DMS 273 (cell line): Measurements from ENCODE around the gene RSRP1.

Experiments
- DNase-seq: peaks from one replicate; lab custom pipeline; 2025; ENCODE audit not compliant: unreplicated experiment; lab: John Stamatoyannopoulos, UW

Gene RSRP1

GRCh38 chr1:25219661-25220251, 27.5 kb downstream of the RSRP1 start:
- DNase-seq: no peak

- DNase-seq: no peak
These were observed 29.5 kb downstream of the RSRP1 start for GRCh38 chr1:25217598-25218232.

- no peak for DNase-seq
These were observed 30.2 kb downstream of the RSRP1 start for GRCh38 chr1:25217015-25217414.

GRCh38 chr1:25216123-25216522, 31.1 kb downstream of the RSRP1 start:
- DNase-seq: no peak

GRCh38 chr1:25212725-25213124, 34.5 kb downstream of the RSRP1 start:
- no peak for DNase-seq

- no peak for DNase-seq
These were observed 36.5 kb downstream of the RSRP1 start for GRCh38 chr1:25210728-25211127.

- DNase-seq: no peak
These were observed 37.7 kb downstream of the RSRP1 start for GRCh38 chr1:25209516-25209915.

GRCh38 chr1:25208561-25209222, 38.6 kb downstream of the RSRP1 start:
- no peak for DNase-seq

- DNase-seq: no peak
These were observed 39.2 kb downstream of the RSRP1 start for GRCh38 chr1:25208092-25208491.

GRCh38 chr1:25206201-25206600, 41.1 kb downstream of the RSRP1 start:
- DNase-seq: no peak

GRCh38 chr1:25205786-25206185, 41.5 kb downstream of the RSRP1 start:
- no peak for DNase-seq

- peak; percentile 80 for DNase-seq
These were observed 42.3 kb downstream of the RSRP1 start for GRCh38 chr1:25204797-25205480.

GRCh38 chr1:25201006-25201405, 46.2 kb downstream of the RSRP1 start:
- DNase-seq: no peak

GRCh38 chr1:25199819-25200620, 47.2 kb downstream of the RSRP1 start:
- peak; percentile 48 for DNase-seq

GRCh38 chr1:25198663-25199252, 48.5 kb downstream of the RSRP1 start:
- DNase-seq: no peak

GRCh38 chr1:25197982-25198662, 49.1 kb downstream of the RSRP1 start:
- DNase-seq: no peak

GRCh38 chr1:25197235-25197975, 49.8 kb downstream of the RSRP1 start:
- DNase-seq: no peak

GRCh38 chr1:25196830-25197229, 50.4 kb downstream of the RSRP1 start:
- DNase-seq: no peak

- DNase-seq: no peak
These were observed 51.4 kb downstream of the RSRP1 start for GRCh38 chr1:25195835-25196234.
